ENCODE results near the gene TOR1AIP2. TPM values are rescaled to one million over a fixed set of nuclear protein-coding genes. Genes with fewer than 3 reads are reported as not detected.

Gene TOR1AIP2
- total RNA-seq, 1 experiment from 2014 or later, result 73.9 TPM

DNA sequence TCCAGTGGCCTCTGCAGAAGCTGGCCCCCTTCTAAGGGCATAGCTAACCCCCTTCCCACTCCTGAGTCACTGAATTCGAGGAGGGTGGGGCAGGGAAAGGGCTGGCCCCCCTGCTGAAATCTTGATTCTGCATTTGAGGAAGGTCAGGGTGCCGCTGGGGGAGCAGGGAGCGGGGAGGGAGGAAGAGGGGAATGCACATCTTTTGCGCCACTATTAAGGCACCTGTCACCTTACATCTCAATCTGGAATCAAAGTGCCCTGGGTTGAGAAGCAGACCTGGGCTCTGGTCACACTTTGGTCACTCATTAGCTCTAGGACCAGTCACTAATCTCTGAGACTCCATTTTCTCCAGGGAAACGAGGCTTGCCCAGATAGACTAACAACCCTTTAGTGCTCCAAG lies 62.0 kb downstream of the TOR1AIP2 start:
- H3K27ac Mint-ChIP-seq, result no peak overlapping the region

More for the DNA sequence above, 62.0 kb downstream of the TOR1AIP2 start:
- Mint-ChIP-seq H3K4me1 (peaks cover 23 to 43% of the 10 kb centered on the region in 2 experiments), H3K27me3 (ENCODE audit: low read depth) (peaks cover 64% of the 10 kb centered on the region), H3K4me3 (peak overlapping the region; percentile 83 to 89), H3K36me3 (ENCODE audit: insufficient read depth in 1 of 3, low read depth in 3 of 3) (no peaks in the 10 kb centered on the region; a peak in 1 of 7 replicates), H3K9me3 (no peaks in the 10 kb centered on the region)
- Histone ChIP-seq H4K5ac (ENCODE audit: insufficient read length, low read depth, low read length) (no peak overlapping the region), H2BK120ac (ENCODE audit: low read depth, low read length, poor library complexity, severe bottlenecking) (no peak overlapping the region), H4K20me1 (ENCODE audit: control insufficient read depth, insufficient read depth, insufficient read length) (no peaks in the 10 kb centered on the region), H4K8ac (replicated peaks; ENCODE audit: insufficient read length, low read depth, low read length) (no peak overlapping the region), H2BK5ac (ENCODE audit: insufficient read length, low read length) (no peak overlapping the region), H3K79me2 (ENCODE audit: insufficient read depth, low read length) (no peaks in the 10 kb centered on the region), H3K9ac (ENCODE audit: extremely low read depth, insufficient read length, low read length) (peak overlapping the region; percentile 6), H3K56ac (ENCODE audit: insufficient read length, low read depth, low read length) (no peak overlapping the region), H3K27me3 (ENCODE audit: insufficient read depth, low read length) (no peaks in the 10 kb centered on the region), H4K91ac (ENCODE audit: insufficient read length, low read depth, low read length) (no peak overlapping the region), H3K23me2 (ENCODE audit: insufficient read length, low read depth, low read length, poor library complexity, severe bottlenecking) (peaks cover 12% of the 10 kb centered on the region), H2BK12ac (ENCODE audit: insufficient read length, low read depth, low read length) (no peak overlapping the region), H3K18ac (ENCODE audit: insufficient read length, low read depth, low read length) (no peak overlapping the region), H2BK20ac (ENCODE audit: low read depth, low read length, poor library complexity, severe bottlenecking) (no peak overlapping the region), H3K9me3 (ENCODE audit: control insufficient read depth, low read depth, low read length) (no peaks in the 10 kb centered on the region), H3T11ph (ENCODE audit: low read length) (no peak overlapping the region), H3K23ac (ENCODE audit: insufficient read length, low read depth, low read length) (no peak overlapping the region), H3K14ac (ENCODE audit: insufficient read depth, low read length) (no peak overlapping the region), H3K27ac (ENCODE audit: insufficient read length, low read depth, low read length) (no peak overlapping the region), H3K4me2 (ENCODE audit: insufficient read depth, insufficient read length, low read length) (peak overlapping the region; percentile 81), H2AFZ (ENCODE audit: low read length) (no peak overlapping the region), H3K4ac (ENCODE audit: low read depth, low read length) (no peak overlapping the region), H2AK5ac (ENCODE audit: insufficient read length, low read length) (no peak overlapping the region), H3K4me1 (ENCODE audit: insufficient read depth, low read length) (no peaks in the 10 kb centered on the region), H2BK15ac (ENCODE audit: low read depth, low read length) (no peak overlapping the region), H3K79me1 (ENCODE audit: insufficient read depth, low read depth, low read length, poor library complexity, severe bottlenecking) (no peaks in the 10 kb centered on the region)
- TF ChIP-seq, protein P1, sequence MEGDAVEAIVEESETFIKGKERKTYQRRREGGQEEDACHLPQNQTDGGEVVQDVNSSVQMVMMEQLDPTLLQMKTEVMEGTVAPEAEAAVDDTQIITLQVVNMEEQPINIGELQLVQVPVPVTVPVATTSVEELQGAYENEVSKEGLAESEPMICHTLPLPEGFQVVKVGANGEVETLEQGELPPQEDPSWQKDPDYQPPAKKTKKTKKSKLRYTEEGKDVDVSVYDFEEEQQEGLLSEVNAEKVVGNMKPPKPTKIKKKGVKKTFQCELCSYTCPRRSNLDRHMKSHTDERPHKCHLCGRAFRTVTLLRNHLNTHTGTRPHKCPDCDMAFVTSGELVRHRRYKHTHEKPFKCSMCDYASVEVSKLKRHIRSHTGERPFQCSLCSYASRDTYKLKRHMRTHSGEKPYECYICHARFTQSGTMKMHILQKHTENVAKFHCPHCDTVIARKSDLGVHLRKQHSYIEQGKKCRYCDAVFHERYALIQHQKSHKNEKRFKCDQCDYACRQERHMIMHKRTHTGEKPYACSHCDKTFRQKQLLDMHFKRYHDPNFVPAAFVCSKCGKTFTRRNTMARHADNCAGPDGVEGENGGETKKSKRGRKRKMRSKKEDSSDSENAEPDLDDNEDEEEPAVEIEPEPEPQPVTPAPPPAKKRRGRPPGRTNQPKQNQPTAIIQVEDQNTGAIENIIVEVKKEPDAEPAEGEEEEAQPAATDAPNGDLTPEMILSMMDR (conservative IDR thresholded peaks at IDR 0.05), result no peak
- no peak for DNase-seq
- WGBS (ENCODE audit: extremely low coverage, insufficient read length, low lambda C conversion rate), result no CpG with 5 or more reads among the region's 5 CpGs

Data from H9 (cell line).